Measurements from ENCODE around the gene FOXD2.

The FOXD2 gene

GRCh38 chr1:47482786-47483185, 44.9 kb downstream of the FOXD2 start:
- H3K4me3 ChIP-seq (ENCODE audit: low read depth, low read length) = no peak overlapping the region

DNA sequence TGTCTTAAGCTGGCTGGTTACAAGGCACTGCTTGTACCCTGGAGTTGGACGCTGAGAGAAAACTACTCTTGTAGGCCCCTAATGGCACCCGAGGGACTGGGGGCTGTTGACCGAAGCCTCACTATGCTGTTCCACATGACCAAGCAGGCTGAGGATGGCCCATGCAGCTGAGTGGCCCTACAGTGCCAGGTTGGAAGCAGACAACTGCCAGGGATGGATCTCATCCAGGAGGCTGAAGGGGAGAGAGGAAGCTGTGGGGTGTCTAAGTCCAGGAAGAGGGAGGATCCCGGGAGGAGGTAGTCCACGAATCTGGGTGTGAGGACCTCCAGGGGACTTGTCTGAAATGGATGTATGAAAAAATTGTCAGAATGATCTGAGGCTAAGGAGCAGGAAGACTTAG, 45.8 kb downstream of the FOXD2 start:
- no peak overlapping the region for H3K4me3 ChIP-seq (ENCODE audit: low read depth, low read length)
- TF ChIP-seq, protein P1, sequence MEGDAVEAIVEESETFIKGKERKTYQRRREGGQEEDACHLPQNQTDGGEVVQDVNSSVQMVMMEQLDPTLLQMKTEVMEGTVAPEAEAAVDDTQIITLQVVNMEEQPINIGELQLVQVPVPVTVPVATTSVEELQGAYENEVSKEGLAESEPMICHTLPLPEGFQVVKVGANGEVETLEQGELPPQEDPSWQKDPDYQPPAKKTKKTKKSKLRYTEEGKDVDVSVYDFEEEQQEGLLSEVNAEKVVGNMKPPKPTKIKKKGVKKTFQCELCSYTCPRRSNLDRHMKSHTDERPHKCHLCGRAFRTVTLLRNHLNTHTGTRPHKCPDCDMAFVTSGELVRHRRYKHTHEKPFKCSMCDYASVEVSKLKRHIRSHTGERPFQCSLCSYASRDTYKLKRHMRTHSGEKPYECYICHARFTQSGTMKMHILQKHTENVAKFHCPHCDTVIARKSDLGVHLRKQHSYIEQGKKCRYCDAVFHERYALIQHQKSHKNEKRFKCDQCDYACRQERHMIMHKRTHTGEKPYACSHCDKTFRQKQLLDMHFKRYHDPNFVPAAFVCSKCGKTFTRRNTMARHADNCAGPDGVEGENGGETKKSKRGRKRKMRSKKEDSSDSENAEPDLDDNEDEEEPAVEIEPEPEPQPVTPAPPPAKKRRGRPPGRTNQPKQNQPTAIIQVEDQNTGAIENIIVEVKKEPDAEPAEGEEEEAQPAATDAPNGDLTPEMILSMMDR (IDR thresholded peaks at IDR 0.05; ENCODE audit: low read depth, low read length) = no peak

More at GRCh38 chr1:47482786-47483185, 44.9 kb downstream of the FOXD2 start:
- TF ChIP-seq, protein P1 (IDR thresholded peaks at IDR 0.05; ENCODE audit: low read depth, low read length) = no peak

- TF ChIP-seq, protein P1 (IDR thresholded peaks at IDR 0.05; ENCODE audit: low read depth, low read length) = no peak
- H3K4me3 ChIP-seq (ENCODE audit: low read depth, low read length) = no peak overlapping the region
These were observed 48.0 kb downstream of the FOXD2 start for GRCh38 chr1:47485817-47486216.

GRCh38 chr1:47487332-47487731, 49.5 kb downstream of the FOXD2 start:
- no peak overlapping the region for H3K4me3 ChIP-seq (ENCODE audit: low read depth, low read length)
- TF ChIP-seq, protein P1 (IDR thresholded peaks at IDR 0.05; ENCODE audit: low read depth, low read length) = no peak

DNA sequence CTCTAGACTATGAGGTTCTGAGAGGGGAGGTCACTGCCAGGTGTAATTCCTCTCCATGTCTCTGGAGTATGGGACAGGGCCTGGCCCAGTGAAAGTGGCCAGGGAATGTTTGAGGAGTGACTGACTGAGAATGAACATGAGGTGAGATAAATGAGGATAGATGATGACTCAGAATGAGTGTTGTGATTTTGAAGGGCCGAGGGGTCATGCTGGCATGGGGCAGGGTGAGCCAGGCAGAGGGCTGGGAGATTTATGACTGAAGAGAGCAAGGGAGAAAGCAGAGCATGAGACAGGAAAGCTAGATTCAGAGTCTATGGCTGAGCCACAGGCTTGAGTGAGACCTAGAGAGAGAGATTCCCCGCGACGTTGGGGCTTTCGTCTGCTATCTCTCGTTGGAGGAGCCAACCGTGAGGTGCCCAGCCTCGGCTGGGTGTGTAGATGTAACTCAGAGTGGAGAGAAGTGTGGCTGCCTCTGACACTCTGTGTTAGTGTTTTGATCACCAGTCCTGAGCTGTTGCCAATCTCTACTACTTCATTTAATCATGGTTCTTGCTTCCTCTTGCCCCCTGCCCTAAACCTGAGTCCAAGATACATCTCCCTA, 50.1 kb downstream of the FOXD2 start:
- H3K4me3 ChIP-seq (ENCODE audit: low read depth, low read length) = no peak overlapping the region

More for the DNA sequence above, 50.1 kb downstream of the FOXD2 start:
- TF ChIP-seq, protein P1 (IDR thresholded peaks at IDR 0.05; ENCODE audit: low read depth, low read length) = no peak

Measured in WI38 (cell line).